HG03460 (cell line): Measurements from ENCODE around the gene APOC4.
"Not testable (repeated sequence)": the region's sequence is repeated elsewhere in the genome, so short reads cannot be mapped to it uniquely, and the experiment has no call there.

Experiments
- ATAC-seq: cut with Tn5 transposase; IDR thresholded peaks from one replicate; pipeline ENCODE4 v1.9.1; 2021; ENCODE audit not compliant: unreplicated experiment

APOC4 gene

GRCh38 chr19:44942067-44942571 is at the start of gene APOC4:
TSS of gene APOC4 (plus strand) at chr19:44942237. CDS start at chr19:44942278, 41 bp downstream.
- no peak for ATAC-seq

- no peak for ATAC-seq
These were observed 49.1 kb upstream of the APOC4 start for GRCh38 chr19:44892932-44893331.

- ATAC-seq = no peak
These were observed 48.5 kb upstream of the APOC4 start for GRCh38 chr19:44893332-44894051.

- ATAC-seq = no peak
These were observed 48.0 kb upstream of the APOC4 start for GRCh38 chr19:44894052-44894400.

GRCh38 chr19:44894946-44895345 is 47.1 kb upstream of the APOC4 start:
- no peak for ATAC-seq

GRCh38 chr19:44897835-44898234 is 44.2 kb upstream of the APOC4 start:
- ATAC-seq = no peak

- no peak for ATAC-seq
These were observed 41.5 kb upstream of the APOC4 start for GRCh38 chr19:44900328-44901244.

GRCh38 chr19:44903216-44903601 is 38.8 kb upstream of the APOC4 start:
- no peak for ATAC-seq

- no peak for ATAC-seq
These were observed 38.2 kb upstream of the APOC4 start for GRCh38 chr19:44903602-44904425.

GRCh38 chr19:44904426-44904994 is 37.5 kb upstream of the APOC4 start:
- ATAC-seq = no peak

GRCh38 chr19:44905437-44906160 is 36.4 kb upstream of the APOC4 start, which contains the start of gene APOE:
TSS of gene APOE (plus strand) at chr19:44905796. CDS start at chr19:44906625, 829 bp downstream.
- no peak for ATAC-seq

GRCh38 chr19:44907613-44908012 is 34.4 kb upstream of the APOC4 start:
- no peak for ATAC-seq

- ATAC-seq = no peak
These were observed 33.8 kb upstream of the APOC4 start for GRCh38 chr19:44908074-44908835.

GRCh38 chr19:44908836-44909261 is 33.2 kb upstream of the APOC4 start:
- ATAC-seq = no peak

- ATAC-seq = no peak
These were observed 32.3 kb upstream of the APOC4 start for GRCh38 chr19:44909775-44910174.

- not testable (repeated sequence) for ATAC-seq
These were observed 30.1 kb upstream of the APOC4 start for GRCh38 chr19:44911896-44912295.

- no peak for ATAC-seq
These were observed 29.2 kb upstream of the APOC4 start for GRCh38 chr19:44912854-44913253.

- ATAC-seq = not testable (repeated sequence)
These were observed 28.3 kb upstream of the APOC4 start for GRCh38 chr19:44913512-44914432.
